Activated naive CD8-positive, alpha-beta T cell treated with anti-CD3 and anti-CD28 coated beads, Interleukin-2, amount 50 U/mL, for 24 hours (primary cell): ENCODE results near the gene DICER1.

Experiments
- ATAC-seq: fragments of 150-1000 bp; cut with Tn5 transposase; one replicate; pipeline ENCODE4 v1.10.0; 2021
- DNase-seq: peaks from one replicate; pipeline ENCODE4 v3.0.0; 2021
- H3K27ac Mint-ChIP-seq: one replicate; pipeline ENCODE4 v1.8.0; 2021; ENCODE audit warnings: mild to moderate bottlenecking, mixed read lengths
- H3K27me3 Mint-ChIP-seq: one replicate; pipeline ENCODE4 v1.8.0; 2021; ENCODE audit warnings: mixed read lengths
- H3K36me3 Mint-ChIP-seq: one replicate; pipeline ENCODE4 v1.8.0; 2021; ENCODE audit warnings: low read depth, mixed read lengths
- H3K4me1 Mint-ChIP-seq: one replicate; pipeline ENCODE4 v1.8.0; 2021; ENCODE audit warnings: mixed read lengths
- H3K4me3 Mint-ChIP-seq: one replicate; pipeline ENCODE4 v1.8.0; 2021; ENCODE audit warnings: mild to moderate bottlenecking, moderate library complexity, mixed read lengths
- H3K9me3 Mint-ChIP-seq: one replicate; pipeline ENCODE4 v1.8.0; 2021; ENCODE audit warnings: mixed read lengths

DICER1 gene

GRCh38 chr14:95063391-95063790, 93.9 kb downstream of the DICER1 start:
- H3K27ac Mint-ChIP-seq, result no peak overlapping the region
- H3K36me3 Mint-ChIP-seq, result no peaks in the 10 kb centered on the region
- no peaks in the 10 kb centered on the region for H3K27me3 Mint-ChIP-seq
- ATAC-seq (no peak), DNase-seq (no peak)
- no peaks in the 10 kb centered on the region for H3K9me3 Mint-ChIP-seq
- no peak overlapping the region for H3K4me3 Mint-ChIP-seq
- H3K4me1 Mint-ChIP-seq, result no peaks in the 10 kb centered on the region

DNA sequence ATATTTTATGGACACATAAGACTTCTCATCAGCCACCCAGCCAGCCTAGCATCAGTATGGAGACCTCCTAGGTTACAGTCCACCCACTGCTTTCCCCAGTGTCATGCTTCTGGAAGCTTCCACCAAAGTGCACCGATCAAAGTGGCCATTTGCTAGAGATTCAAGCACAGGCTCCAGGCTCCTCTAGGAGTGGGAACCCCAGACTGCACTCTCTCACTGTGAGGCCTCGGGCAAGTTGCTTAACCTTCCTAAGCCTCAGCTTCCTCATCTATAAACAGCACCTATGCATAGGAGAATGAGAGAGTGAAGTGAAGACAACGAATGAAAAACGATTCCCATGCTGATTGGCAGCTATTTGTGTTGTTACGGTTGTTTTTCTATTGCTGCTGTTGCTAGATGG, 94.4 kb downstream of the DICER1 start:
- no peak overlapping the region for H3K4me3 Mint-ChIP-seq
- H3K4me1 Mint-ChIP-seq, result no peaks in the 10 kb centered on the region
- DNase-seq (no peak), ATAC-seq (no peak)
- no peaks in the 10 kb centered on the region for H3K9me3 Mint-ChIP-seq
- H3K27me3 Mint-ChIP-seq, result no peaks in the 10 kb centered on the region
- no peak overlapping the region for H3K27ac Mint-ChIP-seq
- no peaks in the 10 kb centered on the region for H3K36me3 Mint-ChIP-seq

DNA sequence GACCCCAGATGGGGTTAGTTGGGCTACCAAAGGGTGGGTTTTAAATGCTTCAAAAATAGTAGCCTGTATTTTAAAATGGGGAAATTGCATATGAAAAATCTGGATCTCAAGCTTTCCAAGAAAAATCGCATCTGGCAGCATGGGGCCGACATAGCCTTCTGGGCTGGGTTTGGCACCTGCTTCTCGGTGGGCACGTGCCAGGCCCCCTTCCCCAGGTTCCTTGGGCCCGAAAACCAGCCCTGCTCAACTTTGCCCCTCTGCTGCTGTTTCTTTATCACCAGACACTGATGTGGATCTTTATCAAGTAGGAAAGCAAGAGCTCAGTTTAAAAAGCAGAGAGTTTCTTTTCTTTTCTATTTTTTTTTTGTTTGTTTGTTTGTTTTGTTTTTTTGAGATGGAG, 95.1 kb downstream of the DICER1 start:
- no peak overlapping the region for H3K4me3 Mint-ChIP-seq
- DNase-seq (no peak), ATAC-seq (no peak)
- H3K4me1 Mint-ChIP-seq, result no peaks in the 10 kb centered on the region
- H3K36me3 Mint-ChIP-seq, result no peaks in the 10 kb centered on the region
- H3K9me3 Mint-ChIP-seq, result no peaks in the 10 kb centered on the region
- no peak overlapping the region for H3K27ac Mint-ChIP-seq
- no peaks in the 10 kb centered on the region for H3K27me3 Mint-ChIP-seq

DNA sequence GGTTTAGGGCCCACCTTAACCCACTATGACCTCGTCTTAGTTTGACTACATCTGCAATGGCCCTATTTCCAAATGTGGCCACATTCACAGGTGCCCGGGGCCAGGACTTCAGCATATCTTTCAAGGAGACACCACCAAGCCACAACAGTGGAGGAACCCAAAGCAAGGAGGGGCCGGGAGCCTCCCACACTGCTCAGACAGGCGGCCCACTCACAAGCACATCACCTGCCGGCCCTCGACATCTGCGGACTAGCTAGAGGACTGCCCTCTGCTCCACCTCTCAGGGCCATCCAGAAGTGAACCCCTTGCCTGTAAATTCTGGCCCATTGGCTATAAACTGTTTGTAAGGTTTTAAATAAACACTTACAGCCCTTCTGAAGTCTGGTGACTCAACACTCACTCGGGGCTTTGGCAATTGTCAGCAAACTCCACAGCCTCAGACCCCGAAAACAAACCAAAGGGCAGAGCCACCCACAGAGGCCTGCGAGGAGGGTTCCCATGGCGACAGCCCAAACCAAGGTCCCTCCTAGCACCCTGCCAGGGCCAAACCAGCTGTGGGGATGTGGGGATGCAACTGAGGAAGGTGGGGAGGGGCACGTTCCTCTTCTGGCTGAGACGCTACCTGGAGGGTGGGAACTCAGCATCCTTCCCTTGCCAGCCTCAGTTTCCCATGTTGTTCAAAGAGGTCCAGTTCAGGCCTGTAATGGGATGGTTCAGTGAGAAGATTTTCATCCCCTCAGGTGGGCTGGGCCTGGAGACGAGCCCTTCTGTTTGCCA, 95.8 kb downstream of the DICER1 start:
- no peak overlapping the region for H3K27ac Mint-ChIP-seq
- H3K4me1 Mint-ChIP-seq, result no peaks in the 10 kb centered on the region
- H3K27me3 Mint-ChIP-seq, result no peaks in the 10 kb centered on the region
- no peaks in the 10 kb centered on the region for H3K36me3 Mint-ChIP-seq
- no peak overlapping the region for H3K4me3 Mint-ChIP-seq
- no peak for ATAC-seq
- no peak for DNase-seq
- no peaks in the 10 kb centered on the region for H3K9me3 Mint-ChIP-seq

DNA sequence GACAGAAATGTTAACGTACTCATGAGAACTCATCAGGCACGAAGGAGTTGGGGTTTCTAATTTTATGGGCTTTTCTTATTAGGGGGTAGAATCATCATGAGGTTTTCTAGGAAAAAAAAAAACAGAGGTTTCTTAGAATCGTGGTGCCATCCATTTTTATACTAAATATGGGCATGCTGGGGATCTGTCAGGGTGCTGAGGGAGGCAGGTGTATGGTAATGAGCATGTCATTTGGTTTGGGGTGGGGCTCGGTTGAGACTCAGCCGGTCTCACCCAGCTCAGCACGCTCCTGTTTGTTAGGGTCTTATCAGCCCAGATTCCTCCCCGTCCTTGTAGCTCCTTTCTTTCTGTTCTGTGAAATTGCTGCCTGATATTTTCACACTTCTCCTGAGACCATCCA, 98.2 kb downstream of the DICER1 start:
- Mint-ChIP-seq H3K4me3 (no peak overlapping the region), H3K4me1 (no peaks in the 10 kb centered on the region), H3K9me3 (no peaks in the 10 kb centered on the region), H3K36me3 (no peaks in the 10 kb centered on the region), H3K27ac (no peak overlapping the region), H3K27me3 (no peaks in the 10 kb centered on the region)
- DNase-seq, result no peak
- no peak for ATAC-seq

GRCh38 chr14:95058491-95058890, 98.8 kb downstream of the DICER1 start:
- H3K27me3 Mint-ChIP-seq, result no peaks in the 10 kb centered on the region
- no peak overlapping the region for H3K27ac Mint-ChIP-seq
- no peak overlapping the region for H3K4me3 Mint-ChIP-seq

DNA sequence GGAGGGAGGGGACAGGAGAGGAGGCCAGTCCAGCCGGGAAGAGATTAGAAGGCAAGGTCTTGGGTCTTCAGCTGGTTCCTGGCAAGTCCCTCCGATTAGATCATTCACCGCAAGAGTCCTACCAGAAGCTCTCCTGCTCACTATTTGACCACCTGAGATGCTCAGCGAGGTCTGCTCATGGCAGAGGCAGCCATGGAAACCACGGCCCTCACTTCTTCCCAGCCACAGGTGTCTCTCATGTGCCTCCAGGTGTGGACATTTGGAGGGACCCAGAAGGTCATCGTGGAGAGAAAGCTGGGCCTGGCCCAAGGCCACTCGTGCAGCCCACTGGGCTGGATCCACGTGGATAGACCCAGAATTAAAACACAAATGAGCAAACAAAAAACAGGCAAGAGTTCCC, 99.5 kb downstream of the DICER1 start:
- H3K4me3 Mint-ChIP-seq, result no peak overlapping the region
- H3K9me3 Mint-ChIP-seq, result no peaks in the 10 kb centered on the region
- ATAC-seq (no peak), DNase-seq (no peak)
- H3K4me1 Mint-ChIP-seq, result no peaks in the 10 kb centered on the region
- H3K36me3 Mint-ChIP-seq, result no peaks in the 10 kb centered on the region
- H3K27me3 Mint-ChIP-seq, result no peaks in the 10 kb centered on the region
- H3K27ac Mint-ChIP-seq, result no peak overlapping the region

More at GRCh38 chr14:95058491-95058890, 98.8 kb downstream of the DICER1 start:
- Mint-ChIP-seq H3K36me3 (no peaks in the 10 kb centered on the region), H3K9me3 (no peaks in the 10 kb centered on the region), H3K4me1 (no peaks in the 10 kb centered on the region)
- DNase-seq, result no peak
- ATAC-seq, result no peak

- ATAC-seq, result no peak
- no peaks in the 10 kb centered on the region for H3K36me3 Mint-ChIP-seq
- DNase-seq, result no peak
- H3K9me3 Mint-ChIP-seq, result no peaks in the 10 kb centered on the region
- no peak overlapping the region for H3K4me3 Mint-ChIP-seq
- H3K27ac Mint-ChIP-seq, result no peak overlapping the region
- no peaks in the 10 kb centered on the region for H3K27me3 Mint-ChIP-seq
- H3K4me1 Mint-ChIP-seq, result no peaks in the 10 kb centered on the region
Measured at GRCh38 chr14:95057147-95057546, 100.2 kb downstream of the DICER1 start.

GRCh38 chr14:95056476-95056875, 100.9 kb downstream of the DICER1 start:
- H3K9me3 Mint-ChIP-seq, result no peaks in the 10 kb centered on the region
- DNase-seq, result no peak
- ATAC-seq, result no peak
- H3K36me3 Mint-ChIP-seq, result no peaks in the 10 kb centered on the region
- no peaks in the 10 kb centered on the region for H3K27me3 Mint-ChIP-seq
- no peak overlapping the region for H3K27ac Mint-ChIP-seq
- H3K4me3 Mint-ChIP-seq, result no peak overlapping the region
- no peaks in the 10 kb centered on the region for H3K4me1 Mint-ChIP-seq

DNA sequence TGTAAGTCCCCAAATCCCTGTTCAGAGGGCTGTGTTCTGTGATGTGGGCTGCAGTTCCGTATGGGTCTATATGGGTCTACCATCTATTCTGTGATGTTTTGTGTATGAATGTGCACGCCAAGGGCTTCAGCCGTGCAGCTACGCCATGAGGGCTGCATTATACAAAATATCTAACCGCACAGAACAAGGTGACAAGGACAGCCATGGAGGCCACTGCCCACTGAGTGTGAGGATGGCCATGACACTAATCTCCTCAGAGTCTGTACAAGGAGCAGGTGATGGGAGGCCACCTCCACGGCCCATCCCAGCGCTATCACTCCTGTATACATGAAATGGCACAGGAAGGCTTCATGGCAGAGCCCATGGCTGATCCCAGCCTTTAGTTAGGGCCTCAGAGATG, 102.0 kb downstream of the DICER1 start:
- no peaks in the 10 kb centered on the region for H3K36me3 Mint-ChIP-seq

DNA sequence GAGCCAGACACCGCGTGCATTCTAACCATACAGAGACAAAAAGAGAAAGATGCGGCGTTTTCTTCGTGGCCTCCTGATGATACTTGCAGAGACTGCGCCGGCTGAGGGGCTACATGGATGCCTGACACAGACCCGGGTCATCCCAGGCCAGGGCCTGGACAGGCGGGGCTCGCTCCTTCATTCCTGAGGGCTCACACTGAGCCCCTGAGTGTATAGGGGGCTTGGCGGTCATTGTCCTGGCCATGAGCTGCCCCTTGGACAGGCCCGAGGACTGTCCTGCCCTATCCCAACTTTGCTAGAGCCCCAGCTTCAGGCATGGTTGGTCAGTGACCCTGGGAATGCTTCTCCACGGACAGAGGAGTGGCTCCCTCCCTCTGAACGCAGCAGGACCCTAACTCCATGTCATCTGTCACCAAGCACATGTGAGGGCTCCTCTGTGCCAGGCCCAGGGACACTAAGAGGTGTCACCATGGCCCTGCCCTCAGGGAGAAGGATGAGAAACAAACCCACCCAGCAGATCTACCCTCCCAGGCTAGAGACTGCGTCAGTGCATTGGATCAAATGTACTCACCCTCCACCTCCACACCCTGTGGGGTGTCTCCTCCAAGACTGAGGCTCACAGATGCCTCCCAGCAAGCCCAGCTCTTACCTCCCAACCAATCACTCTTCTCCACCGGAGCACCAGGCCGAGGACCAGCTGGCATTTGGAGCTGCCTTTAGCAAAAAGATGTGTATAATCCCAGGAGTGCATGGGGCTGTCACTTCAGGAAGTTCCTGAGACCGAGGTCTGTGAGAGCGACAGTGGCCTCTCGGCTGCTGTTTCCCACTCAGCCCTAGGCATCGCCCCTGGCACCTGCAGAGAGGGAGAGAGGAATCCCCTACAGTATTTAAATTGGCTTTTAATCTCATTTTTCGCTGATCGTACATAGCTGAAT, 102.7 kb downstream of the DICER1 start:
- Mint-ChIP-seq H3K4me1 (no peaks in the 10 kb centered on the region), H3K9me3 (no peaks in the 10 kb centered on the region), H3K4me3 (no peak overlapping the region), H3K36me3 (no peaks in the 10 kb centered on the region), H3K27me3 (peaks cover 5% of the 10 kb centered on the region), H3K27ac (no peak overlapping the region)
- ATAC-seq (no peak), DNase-seq (no peak)

More for the DNA sequence above, 102.0 kb downstream of the DICER1 start:
- Mint-ChIP-seq H3K4me3 (no peak overlapping the region), H3K27me3 (no peaks in the 10 kb centered on the region), H3K27ac (no peak overlapping the region), H3K9me3 (no peaks in the 10 kb centered on the region), H3K4me1 (no peaks in the 10 kb centered on the region)
- ATAC-seq, result no peak
- DNase-seq, result no peak

GRCh38 chr14:95052016-95052585, 105.2 kb downstream of the DICER1 start:
- Mint-ChIP-seq H3K9me3 (no peaks in the 10 kb centered on the region), H3K27ac (no peak overlapping the region), H3K4me3 (no peak overlapping the region), H3K4me1 (no peaks in the 10 kb centered on the region), H3K36me3 (no peaks in the 10 kb centered on the region), H3K27me3 (peaks cover 10% of the 10 kb centered on the region)
- DNase-seq (no peak), ATAC-seq (no peak)

DNA sequence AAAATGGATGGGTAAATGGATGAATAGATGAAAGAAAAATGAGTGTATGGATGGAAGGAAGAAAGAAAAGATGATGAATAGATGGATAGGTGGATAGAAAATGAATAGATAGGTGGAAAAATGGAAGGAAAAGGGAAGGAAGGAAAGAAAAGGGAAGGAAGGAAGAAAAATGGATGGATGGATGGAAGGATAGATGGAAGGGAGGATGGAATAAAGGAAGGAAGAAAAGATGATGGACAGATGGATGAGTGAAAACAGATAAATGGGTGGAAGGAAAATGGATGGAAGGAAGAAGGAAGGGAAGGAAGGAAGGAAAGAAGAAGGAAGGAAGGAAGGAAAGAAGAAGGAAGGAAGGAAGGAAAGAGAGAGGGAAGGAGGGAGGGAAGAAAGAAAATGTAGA, 107.4 kb downstream of the DICER1 start:
- Mint-ChIP-seq H3K4me3 (no peak overlapping the region), H3K27me3 (peaks cover 10% of the 10 kb centered on the region), H3K4me1 (no peaks in the 10 kb centered on the region), H3K36me3 (no peaks in the 10 kb centered on the region), H3K9me3 (no peaks in the 10 kb centered on the region), H3K27ac (no peak overlapping the region)
- DNase-seq (no peak), ATAC-seq (no peak)

GRCh38 chr14:95048771-95049312, 108.5 kb downstream of the DICER1 start:
- H3K27ac Mint-ChIP-seq, result no peak overlapping the region
- H3K4me1 Mint-ChIP-seq, result no peaks in the 10 kb centered on the region
- H3K27me3 Mint-ChIP-seq, result peaks cover 10% of the 10 kb centered on the region
- H3K4me3 Mint-ChIP-seq, result no peak overlapping the region
- no peaks in the 10 kb centered on the region for H3K9me3 Mint-ChIP-seq
- ATAC-seq (no peak), DNase-seq (no peak)
- no peaks in the 10 kb centered on the region for H3K36me3 Mint-ChIP-seq
